ENCODE measurements around the gene TIFAB.

Gene TIFAB

DNA sequence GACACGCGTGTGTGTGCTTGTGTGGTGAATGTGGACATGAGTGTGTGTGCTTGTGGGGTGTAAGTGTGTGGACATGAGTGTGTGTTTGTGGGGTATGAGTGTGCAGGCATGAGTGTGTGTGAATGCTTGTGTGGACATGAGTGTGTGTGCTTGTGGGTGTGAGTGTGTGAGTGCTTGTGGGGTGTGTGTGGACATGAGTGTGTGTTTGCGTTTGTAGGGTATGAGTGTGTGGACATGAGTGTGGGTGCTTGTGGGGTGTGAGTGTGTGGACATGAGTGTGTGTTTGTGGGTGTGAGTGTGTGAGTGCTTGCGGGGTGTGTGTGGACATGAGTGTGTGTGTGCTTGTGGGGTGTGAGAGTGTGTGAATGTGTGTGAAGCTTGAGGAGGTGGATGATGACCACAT, 29.8 kb upstream of the TIFAB start:
- no peak for DNase-seq

DNA sequence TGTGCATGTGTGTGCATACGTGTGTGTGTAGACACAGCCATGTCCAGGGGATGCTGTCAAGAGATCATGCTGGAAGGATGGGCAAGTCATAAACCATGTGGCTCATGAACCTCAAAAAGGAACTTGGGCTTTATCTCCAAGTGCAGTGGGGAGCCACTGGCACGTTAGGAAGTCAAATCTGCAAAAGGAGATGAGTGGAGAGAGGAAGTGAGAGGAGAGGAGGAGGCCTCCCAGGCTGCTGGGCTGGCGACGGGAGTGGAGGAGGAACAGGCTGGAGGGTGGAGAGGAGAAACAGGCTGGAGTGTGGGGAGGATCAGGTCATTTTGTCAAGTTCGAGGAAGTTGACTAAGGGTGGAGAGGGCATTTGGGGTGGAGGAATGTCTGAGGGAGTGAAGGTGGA, 29.2 kb upstream of the TIFAB start:
- peak; percentile 85 to 94 (median 92) for DNase-seq

DNA sequence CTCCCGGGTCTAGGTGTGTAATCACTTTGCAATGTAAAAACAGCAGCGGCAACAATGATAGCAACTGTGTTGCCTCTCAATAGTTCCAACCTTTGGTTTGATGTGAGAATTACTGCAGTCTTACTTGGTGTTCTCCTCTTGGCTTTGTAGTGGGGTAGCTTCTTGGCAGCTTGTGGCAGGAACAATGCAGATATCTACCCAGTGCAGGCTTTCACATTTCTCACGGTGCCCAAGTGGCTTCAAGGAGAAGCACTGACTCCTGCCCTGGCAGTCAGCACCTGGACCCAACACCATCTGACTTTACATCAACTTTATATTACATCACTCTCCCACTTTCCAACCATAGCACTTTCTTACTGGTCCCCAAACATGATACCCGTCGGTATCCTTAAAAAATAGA, 28.4 kb upstream of the TIFAB start:
- DNase-seq, result no peak

DNA sequence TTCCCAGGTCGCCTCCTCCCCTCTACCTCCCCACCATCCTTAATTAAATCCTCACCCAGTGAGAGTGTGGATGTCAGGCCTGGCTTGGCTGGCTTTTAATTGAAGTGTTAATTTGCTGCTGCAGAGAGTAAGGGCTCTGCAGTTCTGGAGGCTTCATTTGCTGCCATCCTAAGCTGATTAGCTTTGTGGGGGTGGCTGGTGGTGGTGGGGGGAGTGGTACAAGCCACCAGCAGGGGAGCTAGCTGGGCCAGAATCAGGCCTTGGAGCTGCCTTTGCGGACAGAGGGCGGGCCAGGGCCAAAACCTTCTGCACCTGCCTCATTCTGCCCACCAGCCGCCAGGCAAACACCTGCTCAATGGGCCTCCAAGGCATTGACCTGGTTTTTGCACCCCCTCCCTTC, 26.8 kb upstream of the TIFAB start:
- DNase-seq, result no peak

DNA sequence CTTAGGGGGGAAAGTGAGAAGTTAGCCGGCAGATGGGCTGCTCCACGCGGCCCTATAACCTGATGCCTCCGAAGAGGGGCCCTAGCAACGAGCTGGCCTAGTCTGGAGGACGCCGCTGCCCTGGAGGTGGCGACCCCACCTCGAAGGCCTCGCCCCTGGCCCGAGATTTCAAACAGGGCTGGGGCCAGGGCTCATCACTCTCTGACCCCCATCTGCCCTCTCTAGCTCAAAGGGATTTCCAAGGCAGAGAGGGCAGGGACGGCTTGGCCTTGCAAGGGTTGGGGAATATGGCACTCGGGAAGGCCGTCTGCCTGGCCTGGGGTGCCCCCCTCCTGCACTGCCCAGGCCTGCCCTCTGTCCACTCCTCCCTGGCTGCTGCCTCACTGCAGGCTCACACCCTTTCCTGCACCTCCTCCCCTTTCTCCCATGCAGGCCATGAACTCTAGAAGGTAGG, 25.5 kb upstream of the TIFAB start:
- DNase-seq, result no peak

DNA sequence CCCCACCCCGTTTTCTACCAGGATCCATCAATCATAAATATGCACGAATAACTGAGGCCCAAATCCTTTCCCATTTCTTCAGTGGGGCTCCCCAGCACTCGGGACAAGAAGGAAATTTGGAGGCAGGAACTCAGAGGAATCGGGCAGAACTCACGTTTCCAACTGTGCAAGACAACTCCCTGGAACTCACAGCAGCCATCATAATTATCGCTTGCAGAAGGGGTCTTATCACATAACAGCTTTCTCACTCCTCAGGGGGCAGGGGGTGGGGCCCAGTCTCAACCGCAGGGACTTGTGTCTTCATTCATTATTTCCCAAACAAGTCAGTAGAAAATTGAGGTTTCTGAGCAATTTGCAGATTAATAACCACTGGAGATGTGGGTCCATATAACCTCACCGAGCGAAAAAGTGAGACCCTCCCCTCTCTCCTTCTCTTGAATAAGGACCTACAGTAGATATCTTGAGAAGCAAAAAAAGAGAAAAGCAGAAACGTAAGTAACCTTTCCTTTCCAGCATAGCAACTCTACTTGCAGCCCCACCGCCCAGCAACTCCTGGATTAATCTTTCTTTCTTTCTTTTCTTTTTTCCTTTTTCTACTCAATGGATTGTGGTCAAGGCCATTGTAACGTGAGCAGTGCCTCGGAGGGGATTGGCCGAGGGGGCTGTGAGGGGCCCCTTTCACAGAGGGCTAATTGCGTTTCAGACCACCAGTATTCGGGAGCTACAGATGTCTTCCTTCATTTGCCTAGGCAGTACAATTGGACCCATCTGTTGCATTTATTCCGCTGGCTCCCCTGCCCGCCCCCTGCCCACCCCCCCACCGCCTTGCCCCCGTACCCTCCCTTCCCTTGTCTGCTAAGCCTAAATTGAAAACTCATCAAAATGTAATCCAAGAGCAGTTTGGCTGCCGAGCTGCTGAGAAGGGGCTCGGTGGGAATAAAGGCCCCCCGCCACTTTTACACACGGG, 24.7 kb upstream of the TIFAB start:
- DNase-seq, result no peak

DNA sequence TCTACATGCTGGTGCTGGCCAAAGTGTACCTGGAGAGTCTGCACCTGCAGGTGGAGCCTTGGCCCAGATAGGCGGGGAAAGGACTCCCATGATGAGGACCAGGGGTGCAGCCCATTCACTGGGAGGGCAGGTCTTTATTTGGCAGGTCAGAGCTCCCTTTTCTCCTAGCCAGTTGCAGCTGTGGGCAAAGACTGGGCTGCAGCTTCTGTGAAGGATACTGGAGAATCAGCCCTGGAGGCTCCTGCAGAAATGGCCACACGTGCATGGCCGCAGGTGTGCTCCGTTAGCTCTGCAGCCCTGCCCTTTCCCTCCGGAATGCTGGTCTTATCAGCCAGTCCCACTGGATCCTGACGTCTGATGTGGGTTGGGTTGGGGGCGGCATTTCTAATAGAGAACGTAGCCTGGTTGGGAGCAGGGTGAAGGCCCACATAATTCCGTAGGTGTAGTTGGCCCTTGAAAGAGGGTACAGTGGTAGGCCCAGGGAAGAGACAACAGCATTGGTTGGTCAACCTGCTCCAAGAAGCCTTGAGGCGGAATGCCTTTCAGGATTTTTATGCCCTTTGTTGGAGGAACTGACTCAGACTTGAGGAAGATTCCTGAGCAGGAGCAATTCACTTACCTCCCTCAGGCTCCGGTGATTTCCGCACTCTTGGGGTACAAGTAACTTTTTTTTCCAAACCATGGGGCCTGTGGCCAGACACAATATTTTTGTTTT, 22.0 kb upstream of the TIFAB start:
- no peak for DNase-seq

DNA sequence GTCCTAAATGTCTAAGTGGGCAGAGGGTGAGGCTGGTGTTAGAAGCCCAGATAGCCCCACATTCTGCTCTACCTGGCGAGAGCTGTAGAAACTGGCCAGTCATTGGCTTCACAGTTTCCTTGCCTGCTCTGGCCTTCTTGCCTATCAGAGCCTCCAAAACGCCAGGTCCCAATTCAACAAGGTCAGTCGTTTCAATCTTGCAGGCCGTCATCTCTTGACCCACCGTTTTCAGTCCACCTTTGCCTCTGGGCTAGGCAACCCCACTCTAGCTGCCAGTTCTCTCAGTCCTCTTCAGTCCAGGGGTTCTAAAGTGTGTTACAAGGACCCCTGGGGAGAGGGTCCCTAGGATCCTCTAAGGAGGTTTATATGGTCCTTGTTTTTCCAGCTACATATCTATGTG, 20.0 kb upstream of the TIFAB start:
- no peak for DNase-seq

DNA sequence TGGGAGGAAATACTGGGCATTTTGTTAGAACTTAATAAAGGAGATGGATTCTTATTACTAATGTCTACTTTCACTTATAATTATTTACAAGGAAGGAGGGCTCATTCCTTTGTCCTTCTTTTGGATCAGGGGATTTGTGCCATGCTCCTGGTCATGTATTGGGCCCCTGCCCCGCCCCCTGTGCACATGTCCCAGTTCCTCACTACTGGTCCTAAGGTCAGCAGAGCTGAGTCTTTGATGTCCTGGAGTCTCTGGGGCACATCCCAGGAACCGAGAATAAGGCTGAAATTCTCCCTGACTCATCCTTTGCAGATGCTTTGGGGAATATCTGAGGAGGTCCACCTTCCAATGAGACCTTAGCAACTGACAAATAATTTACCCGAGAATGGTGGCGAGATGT, 19.6 kb upstream of the TIFAB start:
- DNase-seq, result no peak

DNA sequence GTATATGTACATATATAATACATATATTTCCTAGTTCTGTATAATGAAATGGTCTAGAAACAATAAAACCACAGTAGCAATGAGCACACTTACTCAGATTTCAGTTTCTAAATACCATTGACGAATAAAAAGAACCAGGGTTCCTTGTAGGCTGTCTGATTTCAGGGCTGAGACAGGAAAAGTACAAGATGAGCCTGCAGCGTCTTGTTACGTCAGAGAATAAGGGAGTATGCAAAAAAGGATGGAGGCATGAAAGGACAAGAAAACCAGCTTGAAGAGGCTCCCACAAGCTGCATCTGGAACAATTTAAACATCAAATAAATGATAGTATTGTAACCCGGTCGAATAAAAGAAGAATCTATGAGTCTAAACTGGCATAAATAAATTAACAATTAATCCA, 17.8 kb upstream of the TIFAB start:
- DNase-seq, result no peak

DNA sequence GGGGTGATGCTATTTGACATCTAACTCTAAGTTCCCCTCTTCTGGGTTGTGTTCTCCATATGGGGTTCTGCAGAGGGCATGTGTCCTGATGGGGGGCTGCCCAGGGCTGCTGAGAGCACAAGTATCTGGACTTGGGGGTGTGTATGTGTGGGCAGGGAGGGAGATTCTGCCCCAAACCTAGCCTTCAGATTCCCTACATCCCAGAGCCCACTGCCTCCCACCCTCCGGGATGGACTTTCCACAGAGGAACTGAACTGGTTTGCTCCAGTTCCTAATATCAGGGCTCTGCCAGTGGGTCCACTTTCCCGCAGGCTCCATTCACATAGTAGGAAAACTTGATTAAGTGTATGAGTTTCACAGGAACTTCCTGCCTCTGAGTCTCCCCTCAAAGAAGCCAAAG, 16.4 kb upstream of the TIFAB start:
- DNase-seq, result no peak

DNA sequence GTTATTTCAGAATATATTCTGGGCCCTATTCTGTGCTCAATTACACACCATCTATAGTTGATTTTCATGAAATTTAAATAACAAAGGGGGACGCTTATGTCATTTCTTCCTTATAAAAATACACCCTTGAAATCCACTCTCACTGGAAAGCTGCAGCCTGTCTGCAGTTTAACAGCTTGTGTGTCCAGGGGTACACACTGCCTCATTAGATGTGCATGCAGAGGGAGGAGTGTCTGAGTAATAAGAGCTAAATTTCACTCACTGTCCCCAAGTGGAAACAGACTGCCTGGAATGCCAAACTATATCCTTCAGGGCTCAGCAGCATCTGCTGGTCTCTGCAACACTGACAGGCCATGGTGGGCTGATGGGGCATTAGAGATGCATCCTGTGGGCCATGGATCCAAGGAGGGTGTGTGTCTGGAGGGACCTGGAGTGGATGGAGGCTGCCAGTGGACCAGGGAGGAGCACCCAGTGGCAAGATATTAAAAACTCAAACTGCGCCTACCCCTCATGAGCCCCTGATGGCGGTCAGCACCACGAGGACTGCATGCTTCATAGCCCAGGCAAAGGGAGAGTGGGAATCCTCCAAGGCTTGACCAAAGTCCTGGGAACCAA, 15.8 kb upstream of the TIFAB start:
- DNase-seq, result no peak

DNA sequence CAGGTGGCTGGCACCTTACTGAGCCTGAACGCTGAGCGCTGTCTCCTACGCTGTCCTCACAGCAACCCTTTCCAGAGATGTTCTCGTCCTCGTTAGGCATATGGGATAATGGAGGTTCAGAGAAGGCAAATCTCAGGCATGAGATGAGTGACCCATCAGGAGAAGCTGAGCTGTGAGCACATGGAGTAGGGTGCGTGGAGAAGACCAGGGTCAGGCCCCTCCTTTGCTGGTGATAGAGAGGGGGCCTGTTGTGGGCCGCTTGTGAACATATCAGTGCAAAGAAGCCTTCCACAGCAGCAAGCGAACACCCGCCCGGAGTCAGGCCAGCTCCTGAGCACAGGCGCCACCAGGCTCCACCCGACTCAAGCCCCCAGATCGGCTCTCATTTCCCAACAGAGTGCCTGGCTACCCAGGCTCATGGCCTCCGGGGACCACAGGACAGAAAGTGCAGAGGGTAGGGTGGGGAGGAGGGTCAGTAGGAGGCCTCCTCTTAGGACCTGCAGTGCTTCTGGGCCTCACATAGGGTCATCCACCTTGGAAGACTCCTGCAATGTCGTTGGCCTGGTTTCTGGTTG, 15.0 kb upstream of the TIFAB start:
- DNase-seq, result no peak

DNA sequence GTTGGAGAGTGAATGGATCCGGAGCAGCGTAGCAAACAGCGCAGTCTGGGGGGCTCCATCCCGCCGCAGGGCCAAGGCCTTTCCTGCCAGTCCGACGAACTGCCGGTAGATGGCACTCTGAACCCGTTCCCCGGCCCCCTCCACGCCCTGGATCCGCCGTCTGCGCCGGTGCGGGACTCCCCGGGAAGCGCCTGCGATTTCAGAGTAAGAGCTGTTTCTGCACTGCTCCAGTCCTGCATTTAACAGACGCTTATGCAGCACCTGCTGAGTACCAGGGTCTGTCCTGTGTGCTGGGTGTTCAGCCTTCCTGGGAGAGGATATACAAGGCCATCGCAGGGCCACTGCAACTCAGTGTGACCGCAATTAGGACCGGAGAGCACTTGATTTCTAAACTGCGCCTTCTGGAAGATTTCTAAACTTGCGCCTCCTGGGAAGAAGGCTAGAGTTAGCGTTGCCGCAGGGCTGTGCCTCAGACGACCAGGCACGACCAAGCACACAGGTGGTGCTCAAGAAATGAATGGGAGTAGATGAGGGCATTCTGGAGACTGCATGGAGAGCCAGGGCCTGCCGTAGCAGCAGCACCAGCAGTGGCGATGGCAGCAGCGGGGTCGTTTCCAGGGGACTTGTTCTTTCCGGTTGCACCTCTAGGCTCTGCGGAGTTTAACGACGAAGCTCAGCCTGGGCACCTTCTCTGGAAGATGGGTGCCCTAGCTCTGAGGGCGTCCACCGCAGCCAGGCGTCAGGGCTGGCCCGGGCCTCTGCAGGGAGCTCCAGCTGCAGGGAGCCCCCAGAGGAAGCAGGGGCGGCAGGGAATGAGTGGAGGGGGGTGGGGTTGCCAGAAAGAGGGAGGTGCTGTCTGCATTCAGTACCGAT, 14.3 kb upstream of the TIFAB start:
- DNase-seq, result peak; percentile 81 to 93 (median 90)

DNA sequence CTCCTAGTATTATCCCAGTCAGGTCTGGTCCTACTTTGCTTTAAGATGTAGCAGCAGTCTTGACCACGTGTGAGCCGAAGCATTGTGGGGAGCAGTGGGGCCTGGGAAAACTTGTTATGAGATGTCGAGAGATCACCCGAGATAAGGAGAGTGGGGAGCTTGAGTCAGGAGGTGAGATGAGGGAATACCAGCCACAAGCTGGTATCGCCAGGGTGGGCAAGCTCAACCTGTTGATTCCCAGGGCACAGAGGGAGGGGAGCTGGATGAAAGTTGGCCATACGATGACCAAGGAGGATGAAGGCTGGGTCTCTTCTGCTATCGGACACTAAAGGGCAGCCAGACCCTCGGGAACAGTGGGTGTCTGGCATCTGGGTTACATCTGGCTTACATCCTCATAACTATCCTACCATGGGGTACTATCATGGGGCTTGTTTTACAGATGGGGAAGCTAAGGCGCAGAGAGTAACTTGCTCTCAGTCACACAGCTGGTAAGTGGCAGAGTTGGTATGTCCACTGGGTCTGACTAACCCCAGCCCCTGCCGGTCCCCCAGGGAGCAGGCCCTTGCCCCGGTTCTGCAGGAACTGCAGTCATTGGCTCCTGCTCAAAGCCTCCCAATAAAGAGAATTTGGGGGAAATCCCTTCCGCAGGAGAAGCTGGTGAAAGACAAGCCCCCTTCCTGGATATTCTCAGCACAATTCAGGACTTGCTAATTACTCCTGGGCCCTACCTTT, 13.4 kb upstream of the TIFAB start:
- no peak for DNase-seq

DNA sequence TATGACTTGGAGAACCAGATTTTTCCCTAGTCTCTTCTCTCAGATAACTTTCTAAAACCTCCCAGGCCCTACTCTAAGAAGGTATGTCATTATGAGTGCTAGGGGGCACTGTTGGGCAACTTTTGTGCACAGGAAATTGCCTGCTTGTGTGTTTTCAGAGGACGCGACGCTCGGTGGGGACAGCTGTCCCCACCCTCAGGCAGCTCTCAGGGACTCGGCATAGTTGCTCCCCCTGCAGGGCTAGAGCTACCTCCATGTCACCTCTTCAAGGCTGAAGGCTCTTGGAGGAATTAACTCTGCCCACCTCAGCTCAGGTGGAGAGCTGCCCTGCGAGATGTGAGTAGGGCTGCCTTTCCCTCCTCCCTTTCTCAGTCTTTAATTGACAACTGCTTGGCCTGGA, 10.2 kb upstream of the TIFAB start:
- peak; percentile 77 to 86 (median 80) for DNase-seq

DNA sequence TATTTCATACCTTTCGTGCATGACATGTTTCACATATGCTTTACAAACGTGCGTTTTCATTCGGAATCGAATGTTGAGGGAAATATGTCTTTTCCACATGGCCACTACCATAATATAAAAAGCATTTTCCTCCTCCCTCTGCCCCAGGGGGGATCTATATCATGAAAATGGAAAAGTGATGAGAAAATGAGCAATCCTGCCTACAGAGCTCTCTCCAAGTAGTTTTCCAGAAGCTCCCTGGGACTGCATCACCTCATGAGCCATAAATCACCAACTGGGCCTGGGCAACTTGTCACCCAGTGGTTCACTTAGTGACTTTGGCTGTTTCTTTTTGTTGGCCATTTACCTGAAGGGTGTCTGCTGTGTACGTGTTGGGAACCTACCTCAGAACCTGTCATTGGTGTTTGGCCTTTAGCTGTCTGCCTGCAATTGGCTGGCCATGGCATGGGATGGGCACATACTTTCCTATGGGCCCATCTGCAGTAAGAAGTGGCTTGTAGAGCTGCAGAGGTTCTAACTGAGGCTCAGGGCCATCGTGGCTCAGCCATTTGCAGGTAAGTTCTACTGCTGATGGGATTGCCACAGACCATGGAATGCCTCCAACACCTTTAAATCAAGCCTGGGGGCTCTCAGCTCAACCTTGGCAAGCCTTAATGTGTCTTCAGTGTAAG, 9.5 kb upstream of the TIFAB start:
- DNase-seq, result no peak

DNA sequence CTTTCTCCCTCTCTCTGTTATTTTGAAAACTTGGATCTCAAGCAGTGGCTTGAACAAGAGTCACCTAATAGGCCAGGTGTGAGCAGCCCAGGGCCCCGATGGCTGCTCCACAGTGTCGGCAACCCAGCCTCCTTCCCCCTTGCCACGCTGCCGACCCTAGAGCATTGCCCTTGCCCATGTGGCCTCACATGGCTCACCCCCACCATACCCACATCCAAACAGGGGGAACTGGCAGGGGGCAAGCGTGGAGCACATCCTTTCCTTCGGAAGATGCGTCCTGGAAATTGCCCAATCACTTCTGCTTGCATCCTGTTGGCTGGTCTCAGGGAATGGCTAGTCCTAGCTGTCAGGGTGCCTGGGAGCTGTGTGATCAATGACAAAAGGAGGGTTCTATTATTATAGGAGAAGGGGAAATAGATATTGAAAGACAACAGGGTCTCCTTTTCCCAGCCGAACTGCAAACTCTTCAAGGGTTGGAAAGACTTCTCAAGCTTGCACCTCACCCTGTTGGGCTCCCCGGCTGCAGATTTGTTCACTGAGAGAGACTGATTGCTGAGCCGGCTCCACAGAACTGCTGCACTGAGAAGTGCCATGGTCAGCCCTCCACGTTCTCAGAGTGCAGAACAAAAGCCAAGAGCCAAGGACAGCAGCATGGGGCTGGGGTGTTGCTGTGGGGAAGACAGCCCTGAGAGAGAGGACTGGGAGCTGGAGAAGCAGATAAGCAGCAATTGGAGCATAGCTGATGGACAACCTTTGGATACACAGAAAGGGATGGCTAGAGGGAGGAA, 8.3 kb upstream of the TIFAB start:
- DNase-seq, result no peak

DNA sequence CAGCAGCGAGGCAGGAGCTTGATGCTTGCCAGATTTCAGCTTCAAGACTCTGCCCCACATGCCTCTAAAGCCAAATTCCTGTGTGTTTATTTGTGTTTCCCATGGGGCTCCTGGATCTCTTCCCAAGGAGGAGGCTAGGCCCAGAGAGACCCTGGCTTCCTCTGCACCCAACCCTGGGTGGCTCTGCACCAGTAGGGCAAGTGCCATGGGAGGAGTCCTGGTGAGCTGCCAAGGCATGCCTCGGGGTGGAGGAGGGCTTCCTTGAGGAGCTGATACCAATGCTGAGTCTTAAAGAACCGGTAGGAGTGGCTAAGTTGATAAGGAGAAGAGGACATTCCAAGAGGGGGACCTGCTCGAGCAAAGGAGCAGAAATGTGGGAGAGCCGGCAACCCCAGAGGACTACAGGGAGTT, 6.8 kb upstream of the TIFAB start:
- DNase-seq, result peak in 3 of 4 experiments; percentile 40 to 56 (median 52)

DNA sequence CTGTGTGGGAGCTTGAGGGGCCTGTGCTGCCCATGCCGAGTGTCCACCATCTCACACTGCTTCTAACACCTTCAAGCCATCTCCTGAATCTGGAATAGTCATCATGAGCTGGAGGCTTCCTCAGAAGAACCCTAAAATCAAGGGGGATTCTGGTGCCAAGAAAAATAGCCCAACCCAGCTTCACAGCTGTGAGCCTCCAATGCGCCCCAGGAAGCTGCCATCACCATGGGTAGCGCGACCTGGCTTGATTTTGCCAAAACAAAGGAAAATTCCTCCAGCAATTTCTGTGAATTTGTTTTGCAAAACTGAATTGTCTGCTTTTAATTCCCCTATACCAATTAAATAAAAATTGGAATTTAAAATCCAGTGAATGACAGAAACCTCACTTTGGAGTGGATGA, 6.2 kb upstream of the TIFAB start:
- DNase-seq, result no peak
